Measurements from ENCODE around the gene TRIM50.
"Not testable (repeated sequence)": the region's sequence is repeated elsewhere in the genome, so short reads cannot be mapped to it uniquely, and the experiment has no call there.

- not testable (repeated sequence) for TF ChIP-seq CTCF (IDR thresholded peaks at IDR 0.05; ENCODE audit: borderline replicate concordance, extremely low read depth, low read length, poor library complexity, severe bottlenecking); EZH2 (IDR thresholded peaks at IDR 0.05; ENCODE audit: borderline replicate concordance, low read depth, low read length, severe bottlenecking)
Measured at GRCh38 chr7:73319541-73319940, 8.3 kb downstream of the TRIM50 start.

Data from DND-41 (cell line).